SW480 (cell line): Measurements from ENCODE around the gene ZNF722.
"Not testable (repeated sequence)": the region's sequence is repeated elsewhere in the genome, so short reads cannot be mapped to it uniquely, and the experiment has no call there.

Source experiments
- DNase-seq: peaks from one replicate; pipeline ENCODE4 v3.0.0-alpha.2; 2016; ENCODE audit warnings: low spot score

Gene ZNF722

DNA sequence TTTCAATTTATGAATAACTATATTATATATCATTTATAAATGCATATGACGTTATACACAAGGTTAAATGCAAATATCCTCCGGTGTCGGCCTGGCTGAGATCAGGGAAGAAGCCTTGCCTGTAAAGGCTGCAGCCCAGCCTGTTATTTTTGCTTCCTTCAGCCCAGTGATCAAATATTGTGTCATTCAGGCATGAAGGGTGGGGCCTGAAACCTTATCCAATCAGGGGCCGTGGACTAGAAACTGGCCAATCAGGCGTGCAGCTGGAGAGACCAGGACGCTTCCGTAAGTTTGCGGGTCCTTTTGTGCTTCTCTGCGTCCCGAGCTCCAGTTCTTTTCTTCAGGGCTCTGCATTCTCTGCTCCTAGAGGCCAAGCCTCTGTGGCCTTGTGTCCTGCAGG lies at the start of gene ZNF722:
Gene ZNF722 (plus strand): TSS at position 301 of the 400 bp plus-strand sequence. CDS start 113 bp downstream, outside the sequence.
- no peak for DNase-seq

DNA sequence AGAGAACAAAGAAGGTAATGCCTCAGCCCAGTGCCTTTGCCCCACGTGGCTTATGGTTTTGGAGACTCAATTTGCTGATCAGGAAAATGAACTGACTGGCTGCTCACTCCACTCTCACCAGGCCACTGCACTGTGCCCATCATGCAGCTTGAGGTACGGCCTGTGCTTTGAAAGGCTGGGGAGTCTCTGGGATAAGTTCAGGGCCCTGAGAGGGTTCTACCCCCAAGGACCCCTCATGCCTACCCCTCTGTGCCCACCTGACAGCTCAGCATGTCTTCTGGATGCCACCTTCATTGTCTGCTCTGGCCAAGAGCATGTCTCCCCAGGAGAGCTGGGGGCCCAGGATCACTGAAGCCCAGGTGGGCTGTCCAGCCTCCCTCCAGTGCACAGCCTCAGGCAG lies 45.5 kb upstream of the ZNF722 start:
- no peak for DNase-seq

DNA sequence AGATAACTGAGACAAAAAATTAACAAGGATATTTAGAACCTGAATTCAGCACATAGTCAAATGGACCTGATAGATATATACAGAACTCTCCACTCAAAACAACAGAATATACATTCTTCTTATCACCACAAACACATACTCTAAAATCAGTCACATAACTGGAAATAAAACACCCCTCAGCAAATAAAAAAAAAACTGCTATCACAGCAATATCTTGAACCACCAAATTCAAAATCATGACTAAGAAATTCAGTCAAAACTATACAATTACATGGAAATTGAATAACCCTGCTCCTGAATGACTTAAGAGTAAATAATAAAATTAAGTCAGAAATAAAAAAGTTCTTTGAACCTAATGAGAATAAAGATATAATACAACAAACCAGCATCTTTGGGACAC lies 30.0 kb upstream of the ZNF722 start:
- no peak for DNase-seq

DNA sequence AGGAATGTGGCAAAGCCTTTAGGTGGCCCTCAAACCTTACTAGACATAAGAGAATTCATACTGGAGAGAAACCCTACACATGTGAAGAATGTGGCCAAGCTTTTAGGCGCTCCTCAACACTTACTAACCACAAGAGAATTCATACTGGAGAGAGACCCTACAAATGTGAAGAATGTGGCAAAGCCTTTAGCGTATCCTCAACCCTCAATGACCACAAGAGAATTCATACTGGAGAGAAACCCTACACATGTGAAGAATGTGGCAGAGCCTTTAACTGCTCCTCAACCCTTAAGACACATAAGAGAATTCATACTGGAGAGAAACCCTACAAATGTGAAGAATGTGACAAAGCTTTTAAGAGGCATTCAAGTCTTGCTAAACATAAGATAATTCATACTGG lies 16.8 kb downstream of the ZNF722 start:
- DNase-seq = not testable (repeated sequence)

DNA sequence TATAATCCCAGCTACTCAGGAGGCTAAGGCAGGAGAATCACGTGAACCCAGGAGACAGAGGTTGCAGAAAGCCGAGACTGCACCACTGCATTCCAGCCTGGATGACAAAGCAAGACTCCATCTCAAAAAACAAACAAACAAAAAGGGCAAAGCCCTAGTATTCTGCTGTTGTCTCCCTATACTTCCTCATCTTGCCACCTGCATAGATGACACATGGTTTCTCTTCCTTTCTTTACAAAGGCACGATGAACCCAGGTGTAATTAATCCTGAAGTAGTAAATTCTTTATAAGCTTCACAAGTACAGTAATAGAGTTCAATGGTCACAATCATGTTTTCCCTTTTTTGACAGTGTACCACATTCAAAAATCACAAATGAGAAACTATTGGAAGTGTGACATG lies 36.7 kb downstream of the ZNF722 start:
- no peak for DNase-seq

DNA sequence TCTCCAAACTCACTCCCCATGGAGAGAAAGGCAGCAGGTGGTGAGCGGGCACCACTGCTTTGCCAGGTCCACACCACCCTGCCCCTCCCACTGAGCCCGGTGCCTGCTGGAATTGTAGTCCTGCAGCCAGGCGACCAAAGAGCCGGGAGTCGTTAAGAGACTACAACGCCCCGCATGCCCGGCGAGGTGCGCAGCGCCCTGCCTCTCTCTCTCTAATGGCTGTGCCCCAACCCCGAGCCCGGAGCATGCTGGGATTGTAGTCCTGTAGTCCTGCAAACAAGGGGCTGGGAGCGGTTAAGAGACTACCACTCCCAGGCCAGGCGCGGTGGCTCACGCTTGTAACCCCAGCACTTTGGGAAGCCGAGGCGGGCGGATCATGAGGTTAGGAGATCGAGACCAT lies 38.4 kb downstream of the ZNF722 start:
- DNase-seq = no peak

DNA sequence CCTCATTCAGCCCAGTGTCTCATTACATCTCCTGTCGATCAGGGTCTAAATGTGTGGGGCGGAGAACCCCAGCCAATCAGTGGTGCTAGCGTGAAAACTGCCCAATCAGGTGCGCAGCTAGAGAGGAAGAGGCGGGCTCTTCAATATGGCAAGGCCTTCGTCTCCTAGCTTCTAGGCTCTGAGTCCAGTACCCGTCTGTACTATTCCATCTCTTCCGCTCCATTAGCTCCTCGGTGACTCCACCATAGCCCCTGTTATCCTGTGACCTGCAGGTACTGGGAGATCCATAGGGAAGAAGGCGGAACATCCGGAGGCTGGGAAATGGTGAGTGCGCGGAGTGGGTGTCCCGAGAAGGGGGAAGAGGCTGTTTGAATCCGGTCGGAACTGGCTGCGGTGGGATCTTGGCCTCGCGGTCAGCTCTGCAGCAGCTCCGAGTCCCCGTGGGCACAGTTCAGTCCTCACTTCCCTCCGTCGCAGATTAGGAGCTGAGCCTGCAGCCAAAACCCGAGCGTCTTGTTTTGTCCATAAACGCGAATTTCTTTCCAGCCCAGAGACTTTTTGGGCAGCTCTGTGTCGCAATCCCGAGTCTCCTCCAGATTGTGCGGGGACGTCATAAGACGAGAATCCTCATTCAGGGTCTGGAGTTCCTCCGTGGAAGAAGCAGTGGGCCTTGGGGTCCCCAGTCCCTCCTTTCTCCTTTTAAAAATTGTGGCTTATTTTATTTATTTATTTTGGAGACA lies 46.8 kb downstream of the ZNF722 start, which contains the start of gene ZNF727:
Gene ZNF727 (plus strand): TSS at position 134 of the 740 bp plus-strand sequence. CDS start 188 bp downstream, at position 322.
- no peak for DNase-seq

DNA sequence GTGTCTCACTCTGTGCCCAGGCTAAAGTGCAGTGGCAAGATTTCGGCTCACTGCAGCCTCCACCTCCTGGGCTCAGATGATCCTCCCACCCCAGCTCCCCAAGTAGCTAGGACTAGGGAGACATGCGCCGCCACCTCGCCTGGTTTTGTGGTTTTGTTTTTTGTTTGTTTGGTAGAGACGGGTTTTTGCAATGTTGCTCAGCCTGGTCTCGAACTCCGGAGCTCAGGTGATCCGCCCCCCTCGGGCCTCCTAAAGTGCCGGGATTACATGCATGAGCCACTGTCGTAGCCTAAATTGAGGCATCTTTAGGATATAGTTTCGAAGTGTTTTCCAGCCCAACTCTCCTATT lies 47.4 kb downstream of the ZNF722 start:
- no peak for DNase-seq
